ENCODE data around the gene ELL2. TPM values are rescaled to one million over a fixed set of nuclear protein-coding genes. Genes with fewer than 3 reads are reported as not detected.

The ELL2 gene
- total RNA-seq, 4 donors from 2014 or later = 72.2 to 87.6 (median 79.6) TPM

DNA sequence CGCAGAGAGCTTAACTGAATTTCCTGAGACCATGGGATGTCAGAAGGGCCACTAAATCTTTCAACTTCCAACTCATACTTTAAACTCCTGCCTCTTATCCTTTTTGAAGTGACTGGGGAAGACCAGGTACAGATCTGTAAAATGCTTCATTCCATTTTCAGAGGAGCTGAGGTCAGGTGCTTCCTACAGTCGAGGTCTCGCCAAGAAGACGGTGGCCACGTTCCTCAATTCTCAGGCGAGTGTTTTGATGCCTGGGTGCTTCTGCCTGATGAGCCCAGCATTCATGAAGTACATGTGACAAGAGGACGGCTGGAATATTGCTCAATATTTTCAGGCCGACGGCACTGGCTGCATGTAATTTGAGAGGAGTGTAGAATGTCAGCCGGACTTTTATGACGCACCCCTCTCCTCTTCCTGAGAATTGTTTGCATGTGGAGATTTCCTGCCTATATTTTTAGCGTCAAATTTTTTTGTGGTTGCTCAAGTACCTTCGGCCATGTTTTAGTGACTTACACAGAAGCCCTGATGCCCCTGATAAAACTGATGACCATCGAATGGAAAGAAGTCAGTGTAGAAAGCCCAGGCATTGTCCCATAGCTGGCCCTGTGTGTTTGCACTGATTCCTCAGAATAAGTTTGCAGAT is 100.3 kb downstream of the ELL2 start:
- peak; percentile 65 to 83 for DNase-seq (ENCODE audit: low spot score in 2 of 2)
- Histone ChIP-seq H3K9me3 (no peaks in the 10 kb centered on the region), H3K27ac (peak overlapping the region; percentile 7 to 94 (median 66)), H3K4me3 (no peak overlapping the region), H3K27me3 (no peaks in the 10 kb centered on the region), H3K36me3 (no peaks in the 10 kb centered on the region), H3K4me1 (peaks cover 0 to 62% (median 48%) of the 10 kb centered on the region in 4 donors)
- 35 to 39% methylated on average over 14 of the region's 14 CpGs for whole genome bisulfite sequencing, 2 donors
- TF ChIP-seq POLR2A (IDR thresholded peaks at IDR 0.05) (peak; percentile 36 to 41), EP300 (IDR thresholded peaks at IDR 0.05) (peak; percentile 90 to 95)
- TF ChIP-seq, protein P1, sequence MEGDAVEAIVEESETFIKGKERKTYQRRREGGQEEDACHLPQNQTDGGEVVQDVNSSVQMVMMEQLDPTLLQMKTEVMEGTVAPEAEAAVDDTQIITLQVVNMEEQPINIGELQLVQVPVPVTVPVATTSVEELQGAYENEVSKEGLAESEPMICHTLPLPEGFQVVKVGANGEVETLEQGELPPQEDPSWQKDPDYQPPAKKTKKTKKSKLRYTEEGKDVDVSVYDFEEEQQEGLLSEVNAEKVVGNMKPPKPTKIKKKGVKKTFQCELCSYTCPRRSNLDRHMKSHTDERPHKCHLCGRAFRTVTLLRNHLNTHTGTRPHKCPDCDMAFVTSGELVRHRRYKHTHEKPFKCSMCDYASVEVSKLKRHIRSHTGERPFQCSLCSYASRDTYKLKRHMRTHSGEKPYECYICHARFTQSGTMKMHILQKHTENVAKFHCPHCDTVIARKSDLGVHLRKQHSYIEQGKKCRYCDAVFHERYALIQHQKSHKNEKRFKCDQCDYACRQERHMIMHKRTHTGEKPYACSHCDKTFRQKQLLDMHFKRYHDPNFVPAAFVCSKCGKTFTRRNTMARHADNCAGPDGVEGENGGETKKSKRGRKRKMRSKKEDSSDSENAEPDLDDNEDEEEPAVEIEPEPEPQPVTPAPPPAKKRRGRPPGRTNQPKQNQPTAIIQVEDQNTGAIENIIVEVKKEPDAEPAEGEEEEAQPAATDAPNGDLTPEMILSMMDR (IDR thresholded peaks at IDR 0.05) = peak in 1 of 5 experiments; percentile 19

DNA sequence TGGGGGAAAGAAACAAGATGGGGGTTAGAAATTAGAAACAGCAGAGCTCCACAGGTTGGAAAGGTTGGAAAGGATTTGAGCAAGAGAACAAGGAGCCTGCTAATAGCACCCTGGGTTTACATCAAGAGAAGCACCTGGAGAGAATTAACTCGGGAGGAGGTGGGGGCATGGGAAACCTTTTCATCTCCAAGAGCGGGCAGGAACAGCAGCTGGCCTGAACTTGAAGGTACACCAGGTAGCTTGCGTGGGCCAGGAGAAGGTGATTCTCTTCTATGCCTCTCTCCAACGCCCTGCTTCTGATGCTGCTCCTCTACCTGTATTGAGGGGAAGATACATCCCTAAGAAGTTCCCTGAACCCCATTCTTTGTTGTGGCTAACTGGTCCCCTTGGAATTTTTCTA is 102.0 kb downstream of the ELL2 start:
- 84 to 94% methylated on average over 4 of the region's 4 CpGs for WGBS, 2 donors
- Histone ChIP-seq H3K36me3 (no peaks in the 10 kb centered on the region), H3K27me3 (no peaks in the 10 kb centered on the region), H3K9me3 (no peaks in the 10 kb centered on the region), H3K4me3 (no peak overlapping the region), H3K4me1 (peaks cover 0 to 68% (median 48%) of the 10 kb centered on the region in 4 donors), H3K27ac (peak overlapping the region; percentile 72 to 94 (median 86))
- no peak for DNase-seq (ENCODE audit: low spot score in 2 of 2)
- TF ChIP-seq EP300 (IDR thresholded peaks at IDR 0.05) = no peak
- TF ChIP-seq, protein P1 (IDR thresholded peaks at IDR 0.05) = no peak
- no peak for TF ChIP-seq POLR2A (IDR thresholded peaks at IDR 0.05)

DNA sequence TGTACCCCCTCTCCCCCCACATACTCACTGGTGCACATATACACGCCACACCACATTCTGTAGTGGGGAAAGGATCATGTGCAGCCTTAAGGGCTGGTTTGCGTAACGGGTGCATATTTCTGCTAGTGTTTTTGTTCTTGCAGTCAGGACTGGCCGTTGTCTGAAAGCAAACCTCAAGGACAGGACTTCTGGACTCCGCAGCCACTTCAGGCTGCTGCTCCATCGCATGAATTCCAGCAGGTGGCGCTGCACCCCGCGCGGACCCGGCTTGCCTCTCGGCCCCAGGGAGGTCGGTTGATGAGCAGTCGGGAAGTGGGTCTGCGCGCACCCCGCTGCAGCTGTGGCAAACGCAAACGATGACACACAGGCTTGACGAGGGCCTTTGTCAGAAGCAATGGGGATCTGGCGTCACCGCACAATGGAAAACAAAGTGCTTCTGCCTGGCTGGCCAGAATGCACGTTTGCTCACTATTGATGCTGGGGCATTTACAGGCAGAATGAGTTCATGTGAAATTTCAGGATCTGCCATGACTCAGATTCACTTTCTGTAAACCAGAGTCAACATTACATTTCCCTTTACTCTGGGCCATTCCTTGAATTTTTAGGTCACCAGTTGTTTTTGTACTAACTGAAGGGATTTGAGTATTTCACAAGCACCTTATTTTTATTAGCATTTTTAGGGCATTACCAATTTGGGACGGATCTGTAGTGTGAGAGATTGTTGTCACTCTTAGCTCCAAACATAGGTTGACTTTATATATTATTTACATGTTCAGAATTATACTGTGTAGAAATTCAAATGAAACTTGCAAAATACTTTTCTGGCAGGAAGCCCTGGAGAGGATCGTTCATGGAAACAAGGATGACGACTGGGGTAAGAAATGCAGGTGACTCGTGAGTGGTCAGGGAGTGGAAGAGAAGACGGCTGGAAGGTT is 102.7 kb downstream of the ELL2 start:
- peak overlapping the region; percentile 72 to 94 (median 86) for H3K27ac ChIP-seq
- WGBS, 2 donors = 15 to 17% methylated on average over 27 to 28 of the region's 28 CpGs
- peaks cover 0 to 68% (median 48%) of the 10 kb centered on the region in 4 donors for H3K4me1 ChIP-seq
- TF ChIP-seq EP300 (IDR thresholded peaks at IDR 0.05) = peak; percentile 69 to 93
- peak in 1 of 2 donors; percentile 38 for TF ChIP-seq POLR2A (IDR thresholded peaks at IDR 0.05)
- TF ChIP-seq, protein P1 (IDR thresholded peaks at IDR 0.05) = peak; percentile 98 to 100 (median 99)
- H3K4me3 ChIP-seq = peak overlapping the region in 3 of 4 donors; percentile 2 to 40 (median 34)
- DNase-seq (ENCODE audit: low spot score in 2 of 2) = peak; percentile 75 to 81
- no peaks in the 10 kb centered on the region for H3K9me3 ChIP-seq
- H3K27me3 ChIP-seq = no peaks in the 10 kb centered on the region
- H3K36me3 ChIP-seq = no peaks in the 10 kb centered on the region

DNA sequence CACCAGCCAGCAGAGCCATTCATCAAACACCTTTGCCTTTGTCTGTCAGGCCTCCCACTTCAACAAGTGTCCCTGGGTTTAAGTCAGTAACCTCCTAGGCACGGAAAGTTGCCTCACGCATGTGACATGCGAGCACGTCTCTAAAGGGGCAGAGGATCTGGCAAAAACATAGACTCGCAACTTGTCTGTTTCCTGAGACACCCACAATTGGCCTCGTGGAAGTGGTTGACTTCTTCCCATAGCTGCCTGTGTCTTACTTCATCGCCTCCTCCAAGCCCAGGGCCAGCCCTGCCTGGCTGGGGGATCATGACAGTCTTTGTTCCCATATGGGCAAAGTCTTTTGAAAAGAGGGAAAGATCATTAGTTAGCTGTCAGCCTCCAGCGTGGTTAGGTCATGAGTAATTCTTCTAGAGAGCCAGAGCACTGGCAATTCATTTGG is 103.6 kb downstream of the ELL2 start:
- no peaks in the 10 kb centered on the region for H3K36me3 ChIP-seq
- H3K4me1 ChIP-seq = peaks cover 0 to 68% (median 48%) of the 10 kb centered on the region in 4 donors
- peak overlapping the region; percentile 72 to 94 (median 86) for H3K27ac ChIP-seq
- no peaks in the 10 kb centered on the region for H3K27me3 ChIP-seq
- no peaks in the 10 kb centered on the region for H3K9me3 ChIP-seq
- TF ChIP-seq POLR2A (IDR thresholded peaks at IDR 0.05) (no peak), EP300 (IDR thresholded peaks at IDR 0.05) (no peak)
- TF ChIP-seq, protein P1 (IDR thresholded peaks at IDR 0.05) = no peak
- 65 to 68% methylated on average over 6 to 8 of the region's 8 CpGs for WGBS, 2 donors
- peak in 1 of 2 donors; percentile 28 for DNase-seq (ENCODE audit: low spot score in 2 of 2)
- H3K4me3 ChIP-seq = no peak overlapping the region
